ENCODE data around the gene AXIN1. TPM values are rescaled to one million over a fixed set of nuclear protein-coding genes. Genes with fewer than 3 reads are reported as not detected.
"Not testable (repeated sequence)": the region's sequence is repeated elsewhere in the genome, so short reads cannot be mapped to it uniquely, and the experiment has no call there.

AXIN1 gene
- polyA plus RNA-seq, 1 donor from 2014 or later: 1.6 TPM

DNA sequence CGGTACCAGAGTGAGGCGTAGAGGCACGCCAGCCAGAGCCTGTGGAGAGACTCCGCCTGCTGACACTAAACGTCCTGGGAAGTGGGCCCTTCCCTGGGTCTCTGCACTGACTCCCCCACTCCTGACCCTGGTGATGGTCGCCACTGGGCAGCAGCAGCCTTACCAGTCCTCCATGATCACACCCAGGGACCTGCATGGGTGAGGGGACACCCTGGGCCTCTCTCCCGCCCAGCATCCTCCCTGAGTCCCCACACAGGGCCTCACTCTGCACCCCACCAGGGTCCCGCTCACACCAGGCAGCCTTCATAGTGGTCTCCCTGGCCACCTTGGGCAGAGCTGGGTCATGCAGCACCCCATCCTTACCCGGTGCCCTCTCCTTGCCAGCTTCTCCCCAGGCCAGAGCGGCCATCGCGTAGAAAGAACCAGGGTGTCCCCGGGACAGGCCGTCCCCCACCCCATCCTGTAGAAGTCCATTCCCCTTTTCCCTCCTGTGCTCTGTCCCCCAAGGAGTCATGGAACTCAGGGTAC is 87.5 kb downstream of the AXIN1 start:
- H3K4me3 Mint-ChIP-seq: peak overlapping the region in 1 of 4 donors; percentile 39

DNA sequence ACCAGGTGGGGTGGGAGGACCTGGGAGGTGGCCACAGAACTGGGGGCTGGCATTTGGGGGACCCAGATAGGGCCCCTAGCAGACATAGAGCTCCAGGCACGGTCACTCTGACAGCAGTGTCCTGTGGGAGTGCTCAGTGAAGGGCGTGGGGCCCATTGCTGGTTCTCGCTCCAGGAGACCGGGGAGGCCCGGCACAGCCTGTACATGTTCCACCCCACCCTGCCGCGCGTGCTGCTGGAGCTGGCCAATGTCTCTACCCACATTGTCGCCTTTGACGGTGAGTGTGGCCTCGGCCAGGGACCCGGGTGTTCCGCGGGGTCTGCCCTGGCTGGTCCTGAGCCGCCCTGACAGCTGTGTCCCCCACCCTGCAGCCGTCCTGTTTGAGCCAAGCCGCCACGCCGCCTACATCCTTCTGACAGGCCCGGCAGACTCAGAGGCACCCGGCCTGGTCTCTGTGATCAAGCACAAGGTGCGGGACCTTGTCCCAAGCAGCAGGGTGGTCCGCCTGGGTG is 88.0 kb downstream of the AXIN1 start:
- Mint-ChIP-seq H3K9me3 (no peaks in the 10 kb centered on the region), H3K36me3 (no peaks in the 10 kb centered on the region), H3K4me1 (peaks cover 0 to 3% (median 0%) of the 10 kb centered on the region in 3 donors), H3K27me3 (no peaks in the 10 kb centered on the region), H3K27ac (no peak overlapping the region), H3K4me3 (no peak overlapping the region)

More for the DNA sequence above, 87.5 kb downstream of the AXIN1 start:
- peaks cover 0 to 3% (median 0%) of the 10 kb centered on the region in 3 donors for H3K4me1 Mint-ChIP-seq
- no peaks in the 10 kb centered on the region for H3K27me3 Mint-ChIP-seq
- H3K36me3 Mint-ChIP-seq: no peaks in the 10 kb centered on the region
- no peak overlapping the region for H3K27ac Mint-ChIP-seq
- no peaks in the 10 kb centered on the region for H3K9me3 Mint-ChIP-seq

DNA sequence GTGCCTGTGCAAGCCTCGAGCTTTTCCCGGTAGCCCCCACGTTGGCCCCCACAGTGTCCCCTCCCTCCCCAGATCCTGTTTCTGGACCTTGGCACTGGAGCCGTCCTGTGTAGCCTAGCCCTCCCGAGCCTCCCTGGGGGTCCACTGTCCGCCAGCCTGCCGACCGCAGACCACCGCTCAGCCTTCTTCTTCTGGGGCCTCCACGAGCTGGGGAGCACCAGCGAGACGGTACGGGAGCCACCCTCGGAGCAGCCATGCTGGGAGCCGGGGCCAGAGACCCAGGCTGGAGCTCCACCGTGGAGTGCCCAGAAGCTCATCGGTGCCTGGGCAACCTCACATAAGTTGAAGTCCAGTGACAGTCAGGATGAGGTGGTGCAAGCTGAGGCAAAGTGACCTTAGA is 88.6 kb downstream of the AXIN1 start:
- Mint-ChIP-seq H3K4me3 (no peak overlapping the region), H3K27ac (no peak overlapping the region), H3K27me3 (no peaks in the 10 kb centered on the region), H3K36me3 (no peaks in the 10 kb centered on the region), H3K4me1 (peaks cover 0 to 3% (median 0%) of the 10 kb centered on the region in 3 donors), H3K9me3 (no peaks in the 10 kb centered on the region)

DNA sequence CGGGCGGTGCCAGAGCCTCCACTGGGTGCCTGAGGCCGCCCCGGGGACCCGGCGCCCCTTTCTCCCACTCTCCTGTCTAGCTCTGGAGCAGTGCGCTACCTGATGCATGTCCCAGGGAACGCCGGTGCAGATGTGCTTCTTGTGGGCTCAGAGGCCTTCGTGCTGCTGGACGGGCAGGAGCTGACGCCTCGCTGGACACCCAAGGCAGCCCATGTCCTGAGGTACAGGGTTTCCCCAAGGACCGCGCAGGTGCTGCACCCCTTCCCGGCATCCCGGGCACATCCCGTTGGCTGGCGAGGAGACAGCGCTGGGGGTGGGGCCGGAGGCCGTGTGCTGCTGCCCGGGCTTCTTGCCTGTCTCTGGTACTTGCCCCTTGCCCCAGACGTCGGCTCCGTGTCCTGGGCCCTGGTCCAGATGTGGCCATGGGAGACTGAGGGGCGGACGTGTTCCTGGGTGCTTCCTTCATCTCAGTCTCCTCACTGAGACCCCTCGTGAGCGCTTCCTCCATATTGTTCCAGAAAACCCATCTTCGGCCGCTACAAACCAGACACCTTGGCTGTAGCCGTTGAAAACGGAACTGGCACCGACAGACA is 89.2 kb downstream of the AXIN1 start:
- Mint-ChIP-seq H3K27ac (no peak overlapping the region), H3K36me3 (no peaks in the 10 kb centered on the region), H3K4me3 (no peak overlapping the region), H3K27me3 (no peaks in the 10 kb centered on the region), H3K9me3 (no peaks in the 10 kb centered on the region), H3K4me1 (peaks cover 0 to 3% (median 0%) of the 10 kb centered on the region in 3 donors)

GRCh38 chr16:262121-262745 is 90.3 kb downstream of the AXIN1 start:
- H3K4me1 Mint-ChIP-seq: peaks cover 0 to 3% (median 0%) of the 10 kb centered on the region in 3 donors
- H3K27me3 Mint-ChIP-seq: no peaks in the 10 kb centered on the region
- H3K9me3 Mint-ChIP-seq: no peaks in the 10 kb centered on the region
- no peak overlapping the region for H3K4me3 Mint-ChIP-seq
- H3K36me3 Mint-ChIP-seq: no peaks in the 10 kb centered on the region
- H3K27ac Mint-ChIP-seq: no peak overlapping the region

GRCh38 chr16:261031-261691 is 91.4 kb downstream of the AXIN1 start:
- Mint-ChIP-seq H3K9me3 (no peaks in the 10 kb centered on the region), H3K27ac (no peak overlapping the region), H3K36me3 (no peaks in the 10 kb centered on the region), H3K4me3 (no peak overlapping the region), H3K27me3 (no peaks in the 10 kb centered on the region), H3K4me1 (peaks cover 0 to 3% (median 0%) of the 10 kb centered on the region in 3 donors)

GRCh38 chr16:260326-260725 is 92.2 kb downstream of the AXIN1 start:
- Mint-ChIP-seq H3K36me3 (no peaks in the 10 kb centered on the region), H3K4me1 (peaks cover 0 to 4% (median 0%) of the 10 kb centered on the region in 3 donors), H3K9me3 (no peaks in the 10 kb centered on the region), H3K27ac (peak overlapping the region in 1 of 3 donors; percentile 50), H3K4me3 (no peak overlapping the region), H3K27me3 (no peaks in the 10 kb centered on the region)

DNA sequence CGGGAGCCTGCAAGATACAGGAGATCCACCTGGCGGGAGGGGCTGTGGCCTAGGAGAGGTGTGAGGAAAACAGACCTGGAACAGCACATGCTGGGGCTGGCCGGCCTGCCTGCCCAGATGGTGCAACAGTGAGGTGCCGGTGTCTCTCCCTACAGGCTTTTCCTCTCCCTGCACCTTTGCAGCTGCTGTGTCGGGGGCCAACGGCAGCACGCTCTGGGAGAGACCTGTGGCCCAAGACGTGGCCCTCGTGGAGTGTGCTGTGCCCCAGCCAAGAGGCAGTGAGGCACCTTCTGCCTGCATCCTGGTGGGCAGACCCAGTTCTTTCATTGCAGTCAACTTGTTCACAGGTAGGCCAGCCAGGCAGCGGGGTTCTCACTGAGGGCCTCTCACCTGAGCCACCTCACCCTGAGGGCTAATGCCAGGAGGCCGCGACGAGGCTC is 92.7 kb downstream of the AXIN1 start:
- peaks cover 0 to 4% (median 0%) of the 10 kb centered on the region in 3 donors for H3K4me1 Mint-ChIP-seq
- no peaks in the 10 kb centered on the region for H3K9me3 Mint-ChIP-seq
- no peaks in the 10 kb centered on the region for H3K36me3 Mint-ChIP-seq
- no peak overlapping the region for H3K4me3 Mint-ChIP-seq
- H3K27me3 Mint-ChIP-seq: no peaks in the 10 kb centered on the region
- no peak overlapping the region for H3K27ac Mint-ChIP-seq

DNA sequence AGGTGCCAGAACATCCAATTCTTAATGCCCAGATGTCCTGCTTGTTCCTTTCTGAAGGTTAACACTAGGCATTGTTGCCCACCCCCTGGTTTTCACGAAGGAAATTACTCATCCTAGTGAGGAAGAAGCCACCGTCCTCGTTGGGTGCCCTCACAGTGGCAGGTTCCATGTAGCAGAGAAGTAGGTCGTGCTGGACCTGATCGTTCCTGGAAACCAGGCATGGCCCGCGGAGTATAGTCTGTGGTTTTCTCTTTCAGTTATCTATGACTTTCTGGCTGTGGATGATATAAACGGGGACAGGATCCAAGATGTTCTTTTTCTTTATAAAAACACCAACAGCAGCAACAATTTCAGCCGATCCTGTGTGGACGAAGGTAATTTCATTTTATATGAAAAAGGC is 93.3 kb downstream of the AXIN1 start:
- Mint-ChIP-seq H3K36me3 (peaks cover 2% of the 10 kb centered on the region), H3K4me1 (peaks cover 0 to 4% (median 0%) of the 10 kb centered on the region in 3 donors), H3K9me3 (no peaks in the 10 kb centered on the region)

GRCh38 chr16:258091-258490 is 94.4 kb downstream of the AXIN1 start:
- H3K4me1 Mint-ChIP-seq, H3K27ac Mint-ChIP-seq, H3K9me3 Mint-ChIP-seq, H3K4me3 Mint-ChIP-seq, H3K27me3 Mint-ChIP-seq, H3K36me3 Mint-ChIP-seq: not testable (repeated sequence)

More for the DNA sequence above, 93.3 kb downstream of the AXIN1 start:
- Mint-ChIP-seq H3K4me3 (no peak overlapping the region), H3K27ac (no peak overlapping the region), H3K27me3 (no peaks in the 10 kb centered on the region)

DNA sequence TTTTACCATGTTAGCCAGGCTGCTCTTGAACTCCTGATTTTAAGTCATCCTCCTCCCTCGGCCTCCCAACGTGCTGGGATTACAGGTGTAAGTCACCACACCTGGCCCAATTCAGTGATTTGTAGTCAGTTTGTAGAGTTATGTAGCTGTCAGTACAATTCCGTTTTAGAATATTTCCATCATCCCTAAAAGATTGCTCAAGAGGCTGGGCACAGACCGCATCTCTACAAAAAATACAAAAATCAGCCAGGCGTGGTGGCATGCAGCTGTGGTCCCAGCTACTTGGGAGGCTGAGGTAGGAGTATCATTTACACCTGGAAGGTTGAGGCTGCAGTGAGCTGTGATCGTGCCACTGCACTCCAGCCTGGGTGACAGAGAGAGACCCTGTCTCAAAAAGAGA is 97.3 kb downstream of the AXIN1 start:
- Mint-ChIP-seq H3K27me3 (no peaks in the 10 kb centered on the region), H3K4me3 (no peak overlapping the region), H3K4me1 (peaks cover 8 to 9% (median 9%) of the 10 kb centered on the region in 3 donors), H3K27ac (peak overlapping the region in 1 of 3 donors; percentile 31), H3K9me3 (no peaks in the 10 kb centered on the region), H3K36me3 (peaks cover 10% of the 10 kb centered on the region)

DNA sequence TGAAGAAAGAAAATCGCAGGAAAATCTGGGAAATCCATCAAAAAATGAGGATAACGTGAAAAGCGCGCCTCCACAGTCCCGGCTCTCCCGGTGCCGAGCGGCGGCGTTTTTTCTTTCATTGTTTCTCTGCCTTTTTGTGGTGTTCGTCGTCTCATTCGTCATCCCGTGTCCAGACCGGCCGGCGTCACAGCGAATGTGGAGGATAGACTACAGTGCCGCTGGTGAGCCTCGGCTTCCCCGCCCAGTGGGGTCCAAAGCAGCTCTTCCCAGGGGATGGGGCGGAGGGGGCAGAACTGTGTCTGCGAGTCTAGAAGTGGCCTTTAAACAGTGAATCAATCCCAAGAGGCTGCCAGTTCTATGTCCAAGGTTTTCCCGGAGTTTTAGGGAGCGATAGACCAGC is 98.1 kb downstream of the AXIN1 start:
- peaks cover 8 to 9% (median 9%) of the 10 kb centered on the region in 3 donors for H3K4me1 Mint-ChIP-seq
- peaks cover 10% of the 10 kb centered on the region for H3K36me3 Mint-ChIP-seq
- no peaks in the 10 kb centered on the region for H3K27me3 Mint-ChIP-seq
- H3K27ac Mint-ChIP-seq: peak overlapping the region in 1 of 3 donors; percentile 31
- no peak overlapping the region for H3K4me3 Mint-ChIP-seq
- H3K9me3 Mint-ChIP-seq: no peaks in the 10 kb centered on the region

DNA sequence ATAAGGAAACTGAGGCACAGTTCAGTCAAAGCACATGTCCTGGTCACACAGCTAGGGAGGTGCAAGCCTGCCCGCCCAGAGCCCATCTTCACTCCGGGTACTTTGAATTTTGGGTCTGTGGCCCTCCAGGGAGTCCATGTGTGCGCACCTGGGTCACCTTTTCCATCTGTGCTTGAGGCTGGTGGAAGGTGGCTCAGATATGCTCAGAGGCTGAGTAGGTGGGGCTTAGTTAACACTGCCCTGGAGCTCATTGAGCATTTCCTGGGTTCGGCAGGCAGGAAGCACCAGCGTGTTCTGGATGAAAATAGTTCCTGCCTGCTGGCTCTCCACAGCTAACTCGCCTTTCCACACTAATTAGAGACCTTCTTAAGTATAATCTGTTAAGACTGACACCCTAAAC is 98.7 kb downstream of the AXIN1 start:
- Mint-ChIP-seq H3K27me3 (no peaks in the 10 kb centered on the region), H3K36me3 (peaks cover 10% of the 10 kb centered on the region), H3K4me1 (peaks cover 8 to 9% (median 9%) of the 10 kb centered on the region in 3 donors), H3K27ac (no peak overlapping the region), H3K4me3 (no peak overlapping the region), H3K9me3 (no peaks in the 10 kb centered on the region)

GRCh38 chr16:252366-253337 is 99.9 kb downstream of the AXIN1 start:
- Mint-ChIP-seq H3K9me3 (no peaks in the 10 kb centered on the region), H3K27ac (peak overlapping the region; percentile 15 to 95 (median 85)), H3K27me3 (no peaks in the 10 kb centered on the region), H3K4me1 (peaks cover 8 to 9% (median 9%) of the 10 kb centered on the region in 3 donors), H3K36me3 (peaks cover 12% of the 10 kb centered on the region), H3K4me3 (peak overlapping the region in 3 of 4 donors; percentile 66 to 92 (median 74))
